HG02798 (cell line): ENCODE results near the gene HTT.

Experiments used
- ATAC-seq: cut with Tn5 transposase; IDR thresholded peaks from one replicate; pipeline ENCODE4 v1.9.1; 2021; ENCODE audit warnings: mild to moderate bottlenecking; ENCODE audit not compliant: unreplicated experiment, poor library complexity

HTT gene

DNA sequence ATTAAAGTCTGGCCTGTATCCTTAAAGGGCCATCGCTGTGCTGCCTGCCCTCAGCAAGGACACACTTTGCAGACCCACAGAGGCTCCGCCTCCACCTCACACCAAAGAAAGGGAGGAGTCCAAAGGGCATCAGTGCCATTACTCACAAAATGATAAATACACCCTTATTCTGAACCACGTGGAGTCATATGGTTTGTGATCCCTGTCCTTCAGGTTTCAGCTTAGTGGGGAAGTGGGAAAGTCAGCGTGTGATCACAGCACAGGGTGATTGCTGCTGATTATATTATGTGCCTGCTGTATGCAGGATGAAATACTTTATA, 138.6 kb downstream of the HTT start:
- no peak for ATAC-seq

DNA sequence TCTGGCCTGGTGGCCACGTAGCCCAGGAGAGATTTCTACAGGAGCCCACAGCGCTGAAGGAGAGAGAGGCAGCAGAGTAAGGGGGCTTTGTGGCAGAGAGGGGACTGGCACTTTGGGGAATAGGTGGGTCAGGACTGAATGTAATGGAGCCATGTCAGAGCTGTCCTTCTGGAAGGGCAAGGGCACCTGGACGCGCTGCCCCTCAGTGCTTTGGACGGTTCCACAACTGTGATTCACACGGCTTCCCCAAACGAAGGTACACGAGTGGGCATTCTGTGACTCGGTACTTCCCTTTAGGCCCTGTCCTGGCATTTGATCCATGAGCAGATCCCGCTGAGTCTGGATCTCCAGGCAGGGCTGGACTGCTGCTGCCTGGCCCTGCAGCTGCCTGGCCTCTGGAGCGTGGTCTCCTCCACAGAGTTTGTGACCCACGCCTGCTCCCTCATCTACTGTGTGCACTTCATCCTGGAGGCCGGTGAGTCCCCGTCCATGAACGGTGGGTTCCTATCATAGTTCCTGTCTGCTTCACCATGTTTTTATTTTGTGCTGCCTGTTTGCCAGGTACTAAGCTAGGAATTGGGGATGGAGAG, 139.3 kb downstream of the HTT start:
- no peak for ATAC-seq

DNA sequence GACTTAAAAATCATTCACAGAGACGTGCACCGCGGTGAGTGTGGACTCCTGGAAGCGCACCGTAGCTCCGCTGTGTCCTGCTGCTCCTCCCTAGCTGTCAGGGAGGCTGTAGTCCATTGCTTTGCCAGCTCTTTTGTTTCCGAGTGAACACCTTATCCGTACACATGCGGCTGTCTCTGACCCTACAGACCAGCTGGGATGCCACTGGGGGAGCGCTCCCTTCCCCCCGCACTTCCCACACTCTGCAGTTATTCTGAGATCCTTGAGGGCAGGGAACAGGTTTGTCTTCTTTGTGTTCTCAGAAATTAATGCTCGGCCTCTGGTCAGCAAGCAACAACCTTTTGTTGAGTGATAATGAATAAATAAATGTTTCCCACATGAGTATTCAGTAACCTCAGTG, 140.8 kb downstream of the HTT start:
- no peak for ATAC-seq

DNA sequence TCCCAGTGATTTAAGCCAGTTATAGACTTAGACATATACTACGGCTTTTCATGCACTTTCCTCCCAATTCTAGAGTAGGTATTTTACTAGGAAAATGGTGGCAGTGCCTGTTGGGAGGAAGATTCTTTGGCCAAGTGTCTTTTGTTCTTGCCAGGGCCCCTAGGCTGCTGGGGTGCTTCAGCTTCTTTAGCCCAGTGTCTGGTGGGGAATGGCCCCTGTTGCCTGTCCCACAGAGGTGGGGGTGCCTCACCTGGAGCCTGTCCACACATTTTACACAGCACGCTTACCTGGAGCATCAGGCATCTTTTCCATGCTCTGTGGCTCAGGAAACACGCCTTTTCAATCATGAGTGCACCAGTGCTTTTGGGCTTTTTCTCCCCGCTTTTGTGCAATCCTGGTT, 141.3 kb downstream of the HTT start:
- ATAC-seq, result no peak

DNA sequence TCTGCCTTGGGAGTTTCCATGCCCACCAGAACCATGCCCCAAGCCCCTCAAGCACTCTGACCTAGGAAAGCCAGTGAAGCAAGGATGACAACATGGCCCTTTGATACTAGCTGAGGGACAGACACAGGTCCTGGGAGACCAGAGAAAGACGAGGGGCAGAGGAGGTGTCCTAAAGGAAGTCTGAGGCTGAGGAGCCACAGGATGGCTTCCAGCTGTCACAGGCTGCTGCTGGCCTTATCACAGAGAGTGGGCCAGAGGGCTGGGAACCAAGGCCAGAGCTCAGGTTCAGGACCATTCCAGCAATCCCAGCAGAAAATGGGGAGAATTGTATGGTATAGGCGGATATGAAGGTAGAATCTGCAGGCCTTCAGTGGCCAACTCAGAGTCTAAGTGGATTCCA, 142.8 kb downstream of the HTT start:
- no peak for ATAC-seq

DNA sequence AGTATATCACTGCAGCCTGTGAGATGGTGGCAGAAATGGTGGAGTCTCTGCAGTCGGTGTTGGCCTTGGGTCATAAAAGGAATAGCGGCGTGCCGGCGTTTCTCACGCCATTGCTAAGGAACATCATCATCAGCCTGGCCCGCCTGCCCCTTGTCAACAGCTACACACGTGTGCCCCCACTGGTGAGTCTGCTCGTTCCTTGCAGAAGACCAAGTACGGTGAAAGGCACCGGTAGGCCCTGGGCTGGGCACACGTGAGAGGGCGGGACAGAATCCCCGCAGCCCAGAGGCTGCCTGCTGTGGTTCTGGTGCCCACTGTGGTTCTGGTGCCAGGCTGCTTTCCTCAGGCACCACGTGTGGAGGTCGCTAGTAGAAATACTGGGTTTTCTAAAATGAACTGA, 143.3 kb downstream of the HTT start:
- no peak for ATAC-seq

DNA sequence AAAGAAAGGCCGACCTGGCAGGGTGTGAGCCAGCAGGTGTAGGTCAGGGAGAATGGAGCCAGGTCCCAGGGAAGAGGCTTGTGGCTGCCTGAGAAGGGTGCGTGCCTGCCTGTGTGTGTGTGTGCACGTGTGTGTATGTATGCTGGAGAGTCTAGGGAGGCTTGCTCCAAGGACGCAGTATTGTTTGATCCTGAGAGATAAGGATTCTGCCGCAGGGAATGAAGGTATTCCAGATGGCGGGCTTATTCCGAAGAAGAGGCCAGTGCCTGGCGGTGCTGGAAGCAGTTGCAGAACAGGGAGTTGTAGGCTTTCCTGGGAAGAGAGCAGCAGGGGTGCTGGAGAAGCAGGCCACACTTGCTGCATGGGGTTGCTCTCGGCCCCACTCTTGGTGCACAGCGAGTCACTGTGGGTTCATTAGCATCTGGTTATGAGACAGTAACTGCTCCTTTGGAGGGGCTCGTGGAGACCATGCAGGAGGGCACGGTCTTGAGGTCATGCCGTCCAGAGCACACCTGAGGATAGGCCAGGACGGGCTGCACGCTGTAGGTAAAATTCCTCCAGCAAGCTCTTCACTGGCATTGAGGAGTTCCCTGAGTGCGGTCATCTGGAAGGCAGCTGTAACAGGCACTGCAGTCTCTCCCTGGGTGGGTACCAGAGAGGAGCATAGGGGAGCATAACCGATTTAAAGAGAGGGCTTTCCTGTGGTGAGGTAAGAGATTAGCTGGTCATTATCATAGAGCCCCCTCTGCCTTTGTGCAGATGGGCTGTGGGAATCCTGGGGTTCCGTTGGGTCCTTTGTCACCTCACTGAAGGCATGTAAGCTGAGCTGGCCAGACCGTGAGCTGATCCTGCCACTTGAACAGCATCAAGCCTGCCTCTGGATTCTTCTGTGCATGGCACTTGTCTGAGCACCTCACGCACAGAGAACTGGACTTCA, 144.6 kb downstream of the HTT start:
- no peak for ATAC-seq

DNA sequence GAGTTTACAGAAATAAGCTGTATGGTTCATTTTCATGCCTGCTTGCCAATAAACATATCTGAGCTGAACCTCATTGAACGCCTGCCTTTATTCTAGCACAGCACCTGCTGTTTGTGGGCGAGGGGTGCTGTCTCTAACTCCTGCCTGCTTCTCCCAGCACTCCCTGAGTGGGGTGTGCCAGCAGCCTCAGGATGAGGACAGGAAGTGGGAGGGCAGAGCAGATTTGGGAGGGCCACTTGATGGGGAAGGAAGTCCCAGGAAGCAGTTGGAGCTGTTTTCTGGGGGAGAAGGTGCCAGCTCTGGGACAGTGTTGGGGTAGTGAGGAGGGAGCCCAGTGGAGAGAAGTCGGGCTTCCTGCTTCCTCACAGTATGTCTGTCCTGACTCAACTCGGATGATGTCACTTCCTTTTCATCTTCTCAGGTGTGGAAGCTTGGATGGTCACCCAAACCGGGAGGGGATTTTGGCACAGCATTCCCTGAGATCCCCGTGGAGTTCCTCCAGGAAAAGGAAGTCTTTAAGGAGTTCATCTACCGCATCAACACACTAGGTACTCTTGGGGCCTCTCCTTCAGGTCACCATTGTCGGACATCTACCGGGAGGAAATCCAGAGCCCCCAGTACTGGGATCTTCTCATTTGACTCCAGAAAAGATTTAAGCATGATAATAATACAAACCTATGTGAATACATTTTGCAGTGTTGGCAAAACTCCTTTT, 145.4 kb downstream of the HTT start:
- ATAC-seq, result no peak

DNA sequence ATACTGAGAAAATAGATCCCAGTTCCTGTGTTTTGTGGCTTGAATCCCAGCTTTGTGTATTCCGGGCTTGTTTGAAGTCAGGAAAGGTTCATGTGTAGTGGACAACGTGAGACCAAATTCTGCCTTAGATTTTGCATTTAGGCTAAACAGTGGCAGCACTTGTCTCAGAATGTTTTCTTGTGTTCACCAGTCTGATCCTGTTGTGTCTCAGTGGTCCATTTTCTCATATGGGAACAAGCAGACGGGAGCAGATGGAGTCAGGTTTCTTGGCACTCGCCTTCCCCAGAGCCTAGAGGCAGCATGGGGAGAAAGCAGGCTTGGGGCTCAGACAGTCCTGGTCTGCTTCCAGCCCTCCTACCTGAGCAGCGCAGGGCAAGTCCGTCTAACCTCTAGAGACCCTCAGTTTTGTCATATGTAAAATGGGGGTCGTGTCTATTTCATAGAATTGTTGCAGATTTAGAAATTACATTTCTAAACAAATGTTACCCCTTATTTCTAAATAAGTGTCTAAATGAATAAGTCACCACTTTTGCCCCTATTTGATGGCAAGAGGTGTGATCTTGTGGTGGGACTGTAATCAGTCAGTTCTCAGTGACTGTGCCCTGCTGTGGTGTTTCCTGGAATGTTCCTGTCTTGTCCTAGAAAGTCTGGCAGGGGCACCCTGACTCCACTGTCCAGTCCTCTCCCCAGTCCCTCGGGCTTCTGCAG, 146.1 kb downstream of the HTT start:
- ATAC-seq, result no peak

DNA sequence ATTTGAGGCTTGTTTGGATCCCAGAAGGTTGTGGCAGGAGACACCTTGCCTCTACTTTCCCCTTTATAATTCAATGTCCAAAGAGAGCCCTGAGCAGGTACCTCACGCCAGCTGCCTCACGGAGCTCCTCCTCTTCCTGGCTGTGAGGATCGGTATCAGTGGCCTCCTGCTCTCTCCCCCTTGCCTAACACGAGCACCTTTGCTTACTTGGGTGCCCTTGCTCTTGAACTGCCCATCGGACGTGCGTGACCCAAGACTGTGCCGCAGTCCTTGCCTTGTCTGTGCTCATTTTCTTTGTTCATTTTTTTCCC, 146.7 kb downstream of the HTT start:
- no peak for ATAC-seq

DNA sequence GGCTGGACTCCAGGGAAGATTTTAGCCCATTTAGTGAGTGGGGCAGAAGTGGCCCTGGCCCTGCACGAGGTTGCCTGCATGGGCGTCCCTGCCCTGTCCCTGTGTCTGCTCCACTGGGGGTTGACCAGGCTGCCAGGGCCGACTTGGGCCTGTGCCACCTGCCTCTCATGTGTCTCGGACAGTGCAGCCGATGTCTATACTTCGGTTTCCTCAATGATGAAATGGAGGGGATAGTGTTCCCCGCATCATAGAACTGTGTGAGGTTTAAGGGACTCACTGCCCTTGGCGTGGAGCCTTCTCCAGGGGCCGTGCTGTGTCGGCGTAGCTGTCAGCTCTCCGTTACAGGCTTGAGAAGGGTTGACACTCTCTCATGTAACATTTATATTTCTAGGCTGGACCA, 147.5 kb downstream of the HTT start:
- ATAC-seq, result no peak

DNA sequence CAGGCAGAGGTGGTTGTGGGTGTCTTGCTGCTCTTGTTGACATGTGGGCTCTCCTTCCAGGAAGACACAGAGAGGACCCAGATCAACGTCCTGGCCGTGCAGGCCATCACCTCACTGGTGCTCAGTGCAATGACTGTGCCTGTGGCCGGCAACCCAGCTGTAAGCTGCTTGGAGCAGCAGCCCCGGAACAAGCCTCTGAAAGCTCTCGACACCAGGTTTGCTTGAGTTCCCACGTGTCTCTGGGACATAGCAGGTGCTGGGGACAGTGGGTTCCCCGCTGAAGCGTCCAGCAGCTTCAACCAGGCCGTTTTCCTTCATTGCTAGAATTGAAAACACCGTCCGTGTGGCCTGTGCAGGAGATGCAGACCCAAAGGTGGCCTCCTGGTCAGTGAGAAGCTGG, 148.9 kb downstream of the HTT start:
- ATAC-seq, result no peak

DNA sequence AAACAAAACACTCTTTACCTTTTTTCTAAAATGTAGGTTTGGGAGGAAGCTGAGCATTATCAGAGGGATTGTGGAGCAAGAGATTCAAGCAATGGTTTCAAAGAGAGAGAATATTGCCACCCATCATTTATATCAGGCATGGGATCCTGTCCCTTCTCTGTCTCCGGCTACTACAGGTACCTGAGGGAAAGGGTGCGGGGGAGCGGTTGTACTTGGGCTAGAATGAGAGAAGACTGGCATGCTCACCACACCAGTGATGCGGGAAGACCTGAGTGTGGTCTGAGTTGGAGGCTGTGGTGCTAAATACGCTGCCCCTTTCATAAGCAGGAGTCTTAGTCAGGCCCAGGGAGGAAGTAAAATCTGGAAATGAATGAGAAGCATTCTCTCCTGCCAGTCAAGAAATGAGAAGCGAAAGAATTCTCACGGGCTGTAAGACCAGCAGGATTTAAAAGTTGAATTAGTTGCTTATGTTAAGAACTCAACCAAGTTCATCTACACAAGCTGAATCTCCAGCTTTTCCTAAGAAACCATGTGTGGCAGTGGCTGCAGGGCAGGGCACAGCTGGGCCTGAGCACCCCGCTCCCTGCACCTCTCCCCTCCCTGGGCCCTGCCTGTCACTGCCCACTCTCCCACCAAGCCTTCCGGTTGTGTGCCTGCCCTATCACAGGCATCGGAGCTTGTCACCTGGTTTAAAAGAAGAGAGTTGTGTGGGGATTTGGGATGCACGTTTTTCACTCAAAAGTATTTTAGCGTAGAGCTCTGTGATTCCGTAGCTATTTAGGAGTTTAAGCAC, 149.7 kb downstream of the HTT start:
- ATAC-seq, result no peak

DNA sequence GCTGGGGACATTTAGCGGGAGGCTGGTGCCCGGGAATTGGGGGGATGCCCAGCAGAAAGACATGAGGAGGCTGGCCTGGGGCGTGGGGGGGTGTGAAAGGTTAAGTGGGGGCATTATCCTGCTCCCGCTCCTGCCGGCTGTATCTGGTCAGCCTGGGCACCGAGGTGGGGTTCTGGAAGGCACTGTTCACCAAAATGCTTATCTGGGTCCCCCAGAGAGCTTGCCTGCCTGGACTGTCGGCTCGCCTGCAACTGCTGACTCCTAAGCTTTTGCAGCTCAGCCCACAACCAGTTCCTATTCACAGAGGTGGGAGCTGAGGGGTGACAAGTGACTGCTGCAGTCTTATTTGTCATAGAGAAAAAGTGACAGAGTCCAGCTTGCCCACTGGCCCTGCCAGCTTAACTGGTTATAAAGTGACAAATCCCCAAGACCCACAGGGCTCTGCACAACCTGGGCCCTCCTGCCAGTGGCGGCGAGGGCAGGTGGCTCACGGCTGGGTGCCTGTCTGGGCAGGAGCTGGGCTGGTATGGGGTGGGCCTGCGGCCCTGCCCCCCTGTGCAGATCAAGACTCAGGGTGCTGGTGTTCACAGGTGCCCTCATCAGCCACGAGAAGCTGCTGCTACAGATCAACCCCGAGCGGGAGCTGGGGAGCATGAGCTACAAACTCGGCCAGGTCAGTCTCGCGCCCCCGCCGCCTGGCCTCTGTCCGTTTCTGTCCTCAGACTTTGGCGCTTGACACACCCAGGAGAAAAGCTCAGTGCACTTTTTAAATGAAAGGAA, 150.8 kb downstream of the HTT start:
- ATAC-seq, result no peak

DNA sequence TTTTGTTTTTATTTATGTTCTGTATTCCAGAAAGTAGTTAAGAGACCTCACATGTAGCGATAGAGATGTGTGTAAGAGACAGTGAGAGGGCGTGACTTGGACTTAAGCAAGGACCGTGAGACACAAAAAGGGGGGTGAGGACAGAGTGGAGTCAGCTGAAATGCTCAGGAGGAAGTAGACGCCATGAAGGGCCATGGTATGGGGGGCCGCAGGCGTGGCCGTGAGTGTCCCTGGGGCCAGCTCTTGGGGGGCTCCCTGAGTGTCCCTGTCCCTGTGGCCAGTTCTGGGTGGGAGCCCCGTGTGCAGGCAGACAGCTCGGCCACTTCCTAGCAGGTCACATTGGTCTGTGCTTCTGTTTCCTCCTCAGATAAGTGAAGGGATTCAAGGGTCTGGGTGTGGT, 151.5 kb downstream of the HTT start:
- no peak for ATAC-seq

DNA sequence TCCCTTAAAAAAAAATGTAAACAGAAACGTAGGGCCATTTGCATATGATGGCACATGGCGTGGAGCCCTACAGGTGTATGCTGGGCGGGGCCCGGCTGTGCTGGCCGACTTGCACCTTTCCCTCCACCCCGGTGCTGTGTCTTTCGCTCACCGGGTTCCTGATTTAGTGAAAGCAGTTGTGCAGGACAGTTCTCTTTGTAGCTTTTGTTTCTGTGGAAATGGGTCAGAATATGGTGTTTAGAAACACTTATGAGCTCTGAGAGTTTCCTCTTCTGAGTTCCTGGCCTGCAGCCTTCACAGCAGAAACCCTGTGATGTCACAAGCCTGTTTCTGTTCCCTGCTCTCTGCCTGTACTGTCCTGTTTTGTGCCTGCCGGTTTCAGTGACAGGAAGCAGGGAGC, 152.0 kb downstream of the HTT start:
- ATAC-seq, result no peak

DNA sequence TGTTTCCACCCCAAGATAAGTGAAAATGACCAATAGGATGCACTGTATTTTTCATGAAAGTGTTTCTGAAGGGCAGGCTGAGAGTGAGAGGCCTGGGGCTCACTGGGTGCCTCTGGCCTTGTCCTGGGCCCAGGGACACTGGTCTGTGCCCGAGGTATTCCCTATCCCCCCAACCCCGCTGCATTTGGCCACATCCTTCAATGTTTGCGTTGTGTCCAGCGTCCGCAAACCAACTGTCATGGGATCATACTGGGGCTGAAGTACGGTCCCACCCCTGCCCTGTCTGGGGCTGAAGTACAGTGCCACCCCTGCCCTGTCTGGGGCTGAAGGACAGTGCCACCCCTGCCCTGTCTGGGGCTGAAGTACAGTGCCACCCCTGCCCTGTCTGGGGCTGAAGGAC, 152.5 kb downstream of the HTT start:
- ATAC-seq, result no peak

DNA sequence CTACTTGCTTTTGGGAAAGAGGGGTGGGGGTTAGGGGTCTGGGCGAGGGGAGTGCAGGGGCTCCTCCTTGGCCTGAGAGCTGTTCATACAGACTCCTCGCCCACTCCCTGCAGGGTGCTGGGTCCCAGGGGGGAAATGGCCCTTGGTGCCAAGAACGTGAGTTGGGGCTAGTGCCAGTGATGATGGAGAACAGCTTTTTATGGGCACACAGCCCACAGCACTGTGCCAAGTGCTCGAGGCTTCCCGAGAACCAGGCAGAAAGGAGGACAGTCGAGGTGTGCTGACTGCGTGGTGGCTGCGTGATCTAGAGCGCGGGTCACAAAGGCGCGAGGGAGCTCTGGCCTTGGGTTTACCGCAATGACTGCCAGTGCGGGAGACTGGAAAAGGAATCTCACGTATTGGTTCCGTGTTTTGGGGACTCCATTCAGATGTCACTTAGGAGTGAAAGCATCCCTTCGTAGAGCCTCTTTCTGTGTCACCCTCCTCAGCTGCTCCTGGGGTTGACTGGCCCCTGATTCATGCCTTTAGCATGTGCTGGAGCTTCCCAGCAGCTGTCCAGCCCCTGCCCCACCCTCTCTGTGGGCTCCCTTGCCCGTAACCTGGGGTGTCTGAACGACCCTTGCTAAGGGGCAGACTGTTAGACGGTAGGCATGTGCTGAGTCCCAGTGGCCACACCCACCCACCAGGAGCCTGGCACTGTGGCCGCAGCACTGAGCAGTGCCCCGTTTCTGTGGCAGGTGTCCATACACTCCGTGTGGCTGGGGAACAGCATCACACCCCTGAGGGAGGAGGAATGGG, 153.6 kb downstream of the HTT start:
- ATAC-seq, result no peak

DNA sequence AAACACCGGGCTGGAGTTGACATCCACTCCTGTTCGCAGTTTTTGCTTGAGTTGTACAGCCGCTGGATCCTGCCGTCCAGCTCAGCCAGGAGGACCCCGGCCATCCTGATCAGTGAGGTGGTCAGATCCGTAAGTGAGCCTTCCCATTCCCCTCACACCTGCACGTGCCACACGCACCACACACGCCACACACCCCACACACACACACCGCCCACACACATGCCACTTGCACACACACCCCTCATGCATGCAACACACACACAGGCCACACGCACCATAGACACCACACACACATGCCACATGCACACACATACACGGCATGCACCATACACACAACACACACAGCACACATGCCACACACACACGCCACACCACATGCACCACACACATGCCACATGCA, 154.4 kb downstream of the HTT start:
- no peak for ATAC-seq
